RWPE2 (cell line): ENCODE results near the gene MAPKAPK5.
"Not testable (repeated sequence)": the region's sequence is repeated elsewhere in the genome, so short reads cannot be mapped to it uniquely, and the experiment has no call there.

ENCODE experiments used
- ATAC-seq: fragments of 200-7000 bp; cut with Tn5 transposase; 3 replicates; pipeline ENCODE4 v1.9.1; 2021; ENCODE audit warnings: low read depth
- DNase-seq: peaks from one replicate; pipeline ENCODE4 v3.0.0-alpha.2; 2020; ENCODE audit warnings: low spot score
- H3K27ac ChIP-seq: fragments of 450-650 bp; 2 replicates; pipeline ENCODE4 v1.5.1; 2017; ENCODE audit warnings: mild to moderate bottlenecking; ENCODE audit not compliant: poor library complexity, severe bottlenecking
- H3K27me3 ChIP-seq: fragments of 250-450 bp; sonication (Bioruptor Pico); 2 replicates; pipeline ENCODE4 v1.5.1; 2021; ENCODE audit warnings: mild to moderate bottlenecking, moderate library complexity; ENCODE audit not compliant: insufficient read depth, poor library complexity, severe bottlenecking
- H3K36me3 ChIP-seq: fragments of 250-450 bp; sonication (Bioruptor Pico); 2 replicates; pipeline ENCODE4 v1.5.1; 2020; ENCODE audit warnings: low read depth, mild to moderate bottlenecking, moderate library complexity
- H3K4me1 ChIP-seq: fragments of 250-450 bp; sonication (Bioruptor Pico); 2 replicates; pipeline ENCODE4 v1.5.1; 2021; ENCODE audit warnings: mild to moderate bottlenecking, moderate library complexity; ENCODE audit not compliant: insufficient read depth, poor library complexity, severe bottlenecking
- H3K4me3 ChIP-seq: fragments of 250-450 bp; sonication (Bioruptor Pico); 2 replicates; pipeline ENCODE4 v1.5.1; 2021; ENCODE audit warnings: mild to moderate bottlenecking, moderate library complexity; ENCODE audit not compliant: severe bottlenecking
- H3K9me3 ChIP-seq: fragments of 250-450 bp; sonication (Bioruptor Pico); 2 replicates; pipeline ENCODE4 v1.5.1; 2021; ENCODE audit warnings: mild to moderate bottlenecking, moderate library complexity; ENCODE audit not compliant: severe bottlenecking
- TF ChIP-seq, protein P1 (sequence below): fragments of 450-650 bp; IDR thresholded peaks from one replicate; pipeline ENCODE4 v1.5.1; 2017; ENCODE audit warnings: mild to moderate bottlenecking, moderate library complexity; ENCODE audit not compliant: poor library complexity, severe bottlenecking

MAPKAPK5 gene

DNA sequence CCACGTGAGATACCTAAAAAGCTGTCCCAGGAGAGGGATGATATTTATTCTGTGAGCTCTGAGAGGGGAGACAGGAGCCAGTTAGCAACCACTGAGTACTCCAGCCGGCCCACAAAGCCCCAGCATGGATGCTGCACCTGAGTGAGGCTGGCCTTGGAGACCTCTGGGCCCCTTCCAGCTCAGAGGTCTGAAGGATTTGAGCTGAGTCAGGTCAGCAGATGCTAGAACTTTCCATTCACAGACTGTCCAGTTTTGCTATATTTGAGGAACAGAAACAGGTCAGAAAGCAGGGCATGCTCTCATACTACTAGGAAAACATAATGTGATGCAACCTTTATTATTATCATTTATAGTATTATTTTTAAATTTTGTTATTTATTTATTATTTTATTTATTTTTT is 15.0 kb upstream of the MAPKAPK5 start:
- Histone ChIP-seq H3K4me3 (no peak overlapping the region), H3K4me1 (no peaks in the 10 kb centered on the region), H3K9me3 (no peaks in the 10 kb centered on the region), H3K27ac (no peak overlapping the region), H3K27me3 (no peaks in the 10 kb centered on the region), H3K36me3 (no peaks in the 10 kb centered on the region)
- ATAC-seq = no peak
- TF ChIP-seq, protein P1, sequence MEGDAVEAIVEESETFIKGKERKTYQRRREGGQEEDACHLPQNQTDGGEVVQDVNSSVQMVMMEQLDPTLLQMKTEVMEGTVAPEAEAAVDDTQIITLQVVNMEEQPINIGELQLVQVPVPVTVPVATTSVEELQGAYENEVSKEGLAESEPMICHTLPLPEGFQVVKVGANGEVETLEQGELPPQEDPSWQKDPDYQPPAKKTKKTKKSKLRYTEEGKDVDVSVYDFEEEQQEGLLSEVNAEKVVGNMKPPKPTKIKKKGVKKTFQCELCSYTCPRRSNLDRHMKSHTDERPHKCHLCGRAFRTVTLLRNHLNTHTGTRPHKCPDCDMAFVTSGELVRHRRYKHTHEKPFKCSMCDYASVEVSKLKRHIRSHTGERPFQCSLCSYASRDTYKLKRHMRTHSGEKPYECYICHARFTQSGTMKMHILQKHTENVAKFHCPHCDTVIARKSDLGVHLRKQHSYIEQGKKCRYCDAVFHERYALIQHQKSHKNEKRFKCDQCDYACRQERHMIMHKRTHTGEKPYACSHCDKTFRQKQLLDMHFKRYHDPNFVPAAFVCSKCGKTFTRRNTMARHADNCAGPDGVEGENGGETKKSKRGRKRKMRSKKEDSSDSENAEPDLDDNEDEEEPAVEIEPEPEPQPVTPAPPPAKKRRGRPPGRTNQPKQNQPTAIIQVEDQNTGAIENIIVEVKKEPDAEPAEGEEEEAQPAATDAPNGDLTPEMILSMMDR = no peak
- no peak for DNase-seq

DNA sequence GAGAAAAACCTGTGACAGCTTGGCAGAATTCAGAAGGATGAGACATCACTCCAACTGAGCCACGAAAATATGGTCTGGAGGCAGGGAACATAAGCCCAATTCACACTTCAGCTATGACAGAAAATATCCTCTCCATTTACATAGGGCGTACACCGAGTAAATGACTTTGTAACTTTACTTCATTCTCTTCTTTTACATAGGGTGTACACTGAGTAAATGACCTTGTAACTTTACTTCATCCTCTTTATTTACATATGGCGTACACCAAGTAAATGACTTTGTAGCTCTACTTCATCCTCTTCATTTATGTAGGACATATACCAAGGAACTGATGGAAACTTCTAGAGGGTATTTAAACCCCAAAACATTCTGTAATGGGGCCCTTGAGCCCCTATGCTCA is 14.1 kb upstream of the MAPKAPK5 start:
- Histone ChIP-seq H3K27ac (no peak overlapping the region), H3K36me3 (no peaks in the 10 kb centered on the region), H3K9me3 (no peaks in the 10 kb centered on the region), H3K27me3 (no peaks in the 10 kb centered on the region), H3K4me3 (no peak overlapping the region), H3K4me1 (no peaks in the 10 kb centered on the region)
- ATAC-seq (no peak), DNase-seq (no peak)
- TF ChIP-seq, protein P1 = no peak

DNA sequence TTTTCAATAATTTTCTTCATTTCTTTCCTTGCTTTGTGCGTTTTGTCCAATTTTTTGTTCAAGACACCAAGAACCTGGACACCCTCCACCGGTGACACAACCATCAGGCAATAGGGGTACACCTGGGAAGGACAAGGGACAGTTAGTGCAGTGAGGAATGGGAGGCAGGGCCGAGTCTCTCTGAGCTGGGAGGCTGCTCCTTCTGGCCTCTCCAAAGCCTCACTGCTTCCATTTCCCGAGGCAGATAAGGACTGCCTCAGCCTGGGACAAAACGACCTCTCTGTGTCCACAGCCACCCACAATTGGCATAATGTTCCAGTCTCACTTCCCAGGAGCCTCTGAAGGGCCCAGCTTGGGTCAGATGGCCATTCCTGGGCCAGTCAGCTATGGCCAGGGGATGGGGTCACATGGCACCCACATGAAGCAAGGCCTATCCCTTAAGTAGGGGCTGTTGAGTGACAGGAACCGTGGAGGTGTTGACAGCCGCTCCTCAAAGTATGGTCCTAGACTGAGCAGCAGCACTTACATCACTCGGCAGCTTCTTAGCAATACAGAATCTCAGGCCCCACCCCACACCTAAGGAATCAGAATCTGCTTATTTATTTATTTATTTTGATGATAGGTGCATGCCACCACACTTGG is 13.6 kb upstream of the MAPKAPK5 start:
- no peaks in the 10 kb centered on the region for H3K9me3 ChIP-seq
- DNase-seq = no peak
- TF ChIP-seq, protein P1 = no peak
- no peak overlapping the region for H3K4me3 ChIP-seq
- H3K4me1 ChIP-seq = no peaks in the 10 kb centered on the region
- no peak overlapping the region for H3K27ac ChIP-seq
- no peak for ATAC-seq
- H3K36me3 ChIP-seq = no peaks in the 10 kb centered on the region
- H3K27me3 ChIP-seq = no peaks in the 10 kb centered on the region

DNA sequence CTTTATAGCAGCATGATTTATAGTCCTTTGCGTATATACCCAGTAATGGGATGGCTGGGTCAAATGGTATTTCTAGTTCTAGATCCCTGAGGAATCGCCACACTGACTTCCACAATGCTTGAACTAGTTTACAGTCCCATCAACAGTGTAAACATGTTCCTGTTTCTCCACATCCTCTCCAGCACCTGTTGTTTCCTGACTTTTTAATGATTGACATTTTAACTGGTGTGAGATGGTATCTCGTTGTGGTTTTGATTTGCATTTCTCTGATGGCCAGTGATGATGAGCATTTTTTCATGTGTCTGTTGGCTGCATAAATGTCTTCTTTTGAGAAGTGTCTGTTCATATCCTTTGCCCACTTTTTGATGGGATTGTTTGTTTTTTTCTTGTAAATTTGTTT is 12.4 kb upstream of the MAPKAPK5 start:
- not testable (repeated sequence) for H3K27me3 ChIP-seq, DNase-seq, H3K27ac ChIP-seq, ATAC-seq, H3K4me1 ChIP-seq, H3K9me3 ChIP-seq, H3K4me3 ChIP-seq, H3K36me3 ChIP-seq

DNA sequence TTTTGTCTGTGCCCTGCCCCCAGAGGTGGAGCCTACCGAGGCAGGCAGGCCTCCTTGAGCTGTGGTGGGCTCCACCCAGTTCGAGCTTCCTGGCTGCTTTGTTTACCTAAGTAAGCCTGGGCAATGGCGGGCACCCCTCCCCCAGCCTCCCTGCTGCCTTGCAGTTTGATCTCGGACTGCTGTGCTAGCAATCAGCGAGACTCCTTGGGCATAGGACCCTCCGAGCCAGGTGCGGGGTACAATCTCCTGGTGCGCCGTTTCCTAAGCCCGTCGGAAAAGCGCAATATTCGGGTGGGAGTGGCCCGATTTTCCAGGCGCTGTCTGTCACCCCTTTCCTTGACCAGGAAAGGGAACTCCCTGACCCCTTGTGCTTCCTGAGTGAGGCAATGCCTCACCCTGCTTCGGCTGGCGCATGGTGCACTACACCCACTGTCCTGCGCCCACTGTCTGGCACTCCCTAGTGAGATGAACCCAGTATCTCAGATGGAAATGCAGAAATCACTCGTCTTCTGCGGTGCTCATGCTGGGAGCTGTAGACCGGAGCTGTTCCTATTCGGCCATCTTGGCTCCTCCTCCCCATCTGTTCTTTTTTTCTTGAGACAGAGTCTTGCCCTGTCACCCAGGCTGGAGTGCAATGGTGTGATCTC is 7.2 kb upstream of the MAPKAPK5 start:
- H3K27ac ChIP-seq, H3K36me3 ChIP-seq, H3K4me3 ChIP-seq, H3K9me3 ChIP-seq, DNase-seq, H3K4me1 ChIP-seq, H3K27me3 ChIP-seq, ATAC-seq: not testable (repeated sequence)

DNA sequence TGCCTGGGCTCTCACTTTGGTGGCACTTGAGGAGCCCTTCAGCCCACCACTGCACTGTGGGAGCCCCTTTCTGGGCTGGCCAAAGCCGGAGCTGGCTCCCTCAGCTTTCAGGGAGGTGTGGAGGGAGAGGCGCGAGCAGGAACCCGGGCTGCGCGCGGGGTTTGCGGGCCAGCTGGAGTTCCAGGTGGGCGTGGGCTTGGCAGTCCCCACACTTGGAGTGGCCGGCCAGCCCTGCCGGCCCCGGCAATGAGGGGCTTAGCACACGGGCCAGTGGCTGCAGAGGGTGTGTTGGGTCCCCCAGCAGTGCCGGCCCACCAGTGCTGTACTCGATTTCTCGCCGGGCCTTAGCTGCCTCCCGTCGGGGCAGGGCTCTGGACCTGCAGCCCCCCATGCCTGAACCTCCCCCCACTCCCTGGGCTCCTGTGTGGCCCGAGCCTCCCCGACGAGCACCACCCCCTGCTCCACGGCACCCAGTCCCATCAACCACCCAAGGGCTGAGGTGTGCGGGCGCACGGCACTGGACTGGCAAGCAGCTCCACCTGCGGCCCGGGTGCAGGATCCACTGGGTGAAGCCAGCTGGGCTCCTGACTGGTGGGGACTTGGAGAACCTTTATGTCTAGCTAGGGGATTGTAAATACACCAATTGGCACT is 6.4 kb upstream of the MAPKAPK5 start:
- not testable (repeated sequence) for H3K27ac ChIP-seq, DNase-seq, H3K9me3 ChIP-seq, H3K27me3 ChIP-seq, H3K4me1 ChIP-seq, ATAC-seq, H3K4me3 ChIP-seq
- peaks cover 12% of the 10 kb centered on the region; the same call in 1 of the 2 replicates for H3K36me3 ChIP-seq
